Cortex of kidney (tissue), 1 donor: ENCODE results near the gene DHTKD1.
"Not testable (repeated sequence)": the region's sequence is repeated elsewhere in the genome, so short reads cannot be mapped to it uniquely, and the experiment has no call there.

Experiments used
- DNase-seq: peaks from one replicate; lab custom pipeline; 2025; lab: John Stamatoyannopoulos, UW

DHTKD1 gene

DNA sequence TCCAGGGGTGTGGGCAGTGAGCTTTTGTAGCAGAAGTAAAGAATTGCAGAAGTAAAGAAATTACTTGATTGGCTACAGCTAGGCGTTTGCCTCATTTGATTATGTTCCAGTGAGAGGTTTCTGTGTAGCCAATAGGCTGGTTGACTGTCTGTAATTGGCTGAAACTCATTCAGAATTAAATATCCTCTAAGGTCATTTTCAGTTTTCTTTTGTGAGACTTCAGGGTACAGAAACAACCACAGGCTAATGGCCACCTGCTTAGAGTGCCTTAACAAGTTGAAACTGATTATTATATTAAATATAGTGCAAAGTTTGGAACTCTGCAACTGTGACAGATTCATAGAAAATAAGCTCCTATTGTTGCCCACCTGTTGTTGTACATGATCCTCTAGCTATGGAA is 71.3 kb downstream of the DHTKD1 start:
- DNase-seq, result no peak

DNA sequence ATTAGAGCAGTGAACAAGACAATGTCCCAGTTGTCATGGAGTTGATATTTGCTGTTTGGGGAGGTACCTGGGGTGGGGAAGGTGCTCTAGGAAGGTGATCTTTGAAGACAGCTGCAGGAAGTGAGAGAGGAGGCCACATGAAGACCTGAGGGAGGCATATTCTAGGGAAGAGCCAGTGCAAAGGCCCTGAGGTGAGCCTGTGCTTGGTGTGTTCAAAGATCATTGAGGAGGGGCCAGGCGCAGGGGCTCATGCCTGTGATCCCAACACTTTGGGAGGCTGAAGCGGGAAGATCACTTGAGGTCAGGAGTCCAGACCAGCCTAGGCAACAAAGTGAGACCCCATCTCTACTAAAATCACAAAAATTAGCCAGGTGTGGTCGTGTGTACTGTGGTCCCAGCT is 75.8 kb downstream of the DHTKD1 start:
- DNase-seq, result no peak

DNA sequence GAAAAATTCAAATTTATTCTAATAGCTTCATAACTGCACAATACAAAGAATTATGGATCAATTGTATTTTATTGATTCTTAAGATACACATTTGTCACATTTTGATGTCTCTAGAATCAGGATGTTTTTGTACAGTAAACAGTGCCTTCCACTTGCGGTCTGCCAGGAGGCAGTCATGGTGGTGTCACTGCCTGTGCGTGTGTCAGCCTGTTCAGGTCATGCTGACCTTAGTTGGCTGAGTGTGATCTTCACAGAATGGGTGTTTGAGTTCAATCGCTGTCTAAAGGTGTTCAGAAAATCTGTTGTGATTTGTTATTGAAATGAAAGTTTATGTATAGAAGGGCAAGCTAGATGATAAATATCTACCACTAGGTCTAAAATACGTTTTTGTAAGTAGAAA is 81.4 kb downstream of the DHTKD1 start:
- DNase-seq, result no peak

DNA sequence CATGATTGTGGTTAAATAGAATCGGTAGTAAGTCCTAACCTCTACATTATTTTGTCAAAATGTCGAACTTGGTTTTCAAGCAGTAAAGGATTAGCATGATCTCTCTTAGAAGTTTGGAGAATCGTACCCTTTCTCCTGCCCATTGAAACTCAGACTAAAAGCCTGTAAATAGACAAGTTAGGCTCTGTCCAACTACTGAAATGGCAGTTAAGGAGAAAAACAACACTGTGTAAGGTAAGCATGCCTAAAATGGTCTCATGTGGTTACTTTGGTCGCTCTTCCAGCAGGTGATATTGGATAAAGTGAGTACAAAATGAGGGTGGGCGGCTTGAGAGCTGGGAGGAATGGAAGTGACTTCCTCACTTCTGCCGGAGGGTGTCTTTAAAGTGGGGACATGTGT is 85.8 kb downstream of the DHTKD1 start:
- DNase-seq, result no peak

DNA sequence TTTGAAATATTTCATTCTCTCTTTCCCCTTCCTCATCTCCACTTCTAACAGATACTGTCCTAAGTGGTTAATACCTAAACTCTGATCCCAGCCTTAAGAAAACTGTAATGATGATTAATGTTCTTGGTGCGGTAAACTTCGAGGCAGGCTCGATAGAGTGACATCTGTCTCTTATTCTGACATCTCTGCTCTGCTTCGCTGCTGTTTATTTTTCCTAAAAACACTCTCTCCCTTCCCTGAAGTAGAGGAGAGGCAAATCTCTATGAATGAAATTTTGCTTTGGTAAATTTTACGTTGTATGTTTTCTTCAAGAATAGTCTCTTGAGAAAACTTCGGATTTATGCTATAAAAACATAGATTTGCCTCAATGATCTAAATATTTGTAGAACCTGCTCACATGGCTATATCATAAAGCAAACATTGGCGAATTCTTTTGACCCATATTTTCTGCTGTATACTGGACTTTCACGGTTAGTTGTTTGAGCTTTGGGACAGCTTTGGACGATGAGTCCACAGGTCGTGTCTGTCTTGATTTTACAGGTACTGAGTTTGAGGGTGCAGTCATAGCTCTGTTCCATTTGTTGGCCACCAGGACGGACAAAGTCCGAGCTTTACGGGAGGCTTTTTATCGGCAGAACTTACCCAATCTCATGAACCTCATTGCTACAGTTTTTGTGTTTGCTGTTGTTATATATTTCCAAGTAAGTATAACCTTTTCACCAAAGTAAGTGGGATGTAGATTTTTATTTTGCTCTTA is 87.8 kb downstream of the DHTKD1 start:
- DNase-seq, result no peak

DNA sequence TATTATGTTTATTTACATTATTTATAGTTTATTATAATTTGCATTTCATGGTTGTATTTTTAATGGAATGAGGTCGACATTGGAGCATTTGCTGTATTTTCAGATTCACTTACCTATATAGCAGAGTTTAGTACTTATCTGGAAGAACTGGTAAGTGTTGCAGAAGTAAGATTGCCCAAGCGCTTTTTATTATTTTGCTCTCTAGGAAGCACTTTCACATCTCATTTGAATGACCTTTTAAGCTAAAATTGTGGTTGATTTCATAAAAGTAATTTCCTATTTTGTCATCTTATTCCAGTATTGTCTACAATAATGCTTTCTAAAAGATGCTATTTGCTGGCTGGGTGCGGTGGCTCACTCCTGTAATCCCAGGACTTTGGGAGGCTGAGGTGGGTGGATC is 89.4 kb downstream of the DHTKD1 start:
- no peak for DNase-seq

DNA sequence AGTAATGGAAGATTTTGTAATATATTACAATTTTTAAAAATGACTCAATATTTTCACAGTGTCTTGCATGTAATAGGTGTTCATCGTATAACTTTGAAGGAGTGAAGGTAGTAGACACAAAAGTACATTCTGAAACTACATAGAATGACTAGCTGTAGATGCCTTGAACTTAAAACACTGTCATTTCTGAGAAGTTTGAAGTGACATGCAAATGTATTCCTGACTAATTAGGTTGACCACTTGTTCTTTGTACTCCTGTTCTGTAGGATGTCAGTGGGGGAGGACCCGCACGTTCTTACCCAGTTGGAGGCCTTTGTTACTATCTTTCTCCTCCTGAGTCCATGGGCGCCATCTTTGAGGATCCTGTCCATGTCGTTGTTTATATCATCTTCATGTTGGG is 91.9 kb downstream of the DHTKD1 start:
- no peak for DNase-seq

DNA sequence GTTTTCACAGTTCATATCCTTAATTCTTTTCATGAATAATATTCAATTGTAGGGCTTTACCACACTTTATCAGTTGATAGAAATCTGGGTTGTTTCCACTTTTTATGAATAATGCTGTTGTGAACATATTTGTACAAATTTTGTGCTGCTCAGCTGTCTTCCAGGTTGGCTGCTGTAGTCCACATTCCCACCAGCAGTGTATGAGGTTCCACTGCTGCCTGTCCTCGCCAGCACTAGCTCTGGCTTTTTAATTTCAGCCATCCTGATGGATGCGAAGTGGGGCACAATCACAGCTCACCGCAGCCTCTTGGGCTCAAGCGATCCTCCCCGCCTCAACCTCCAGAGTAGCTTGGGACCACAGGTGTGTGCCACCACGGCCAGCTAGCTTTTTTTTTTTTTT is 94.2 kb downstream of the DHTKD1 start:
- no peak for DNase-seq

DNA sequence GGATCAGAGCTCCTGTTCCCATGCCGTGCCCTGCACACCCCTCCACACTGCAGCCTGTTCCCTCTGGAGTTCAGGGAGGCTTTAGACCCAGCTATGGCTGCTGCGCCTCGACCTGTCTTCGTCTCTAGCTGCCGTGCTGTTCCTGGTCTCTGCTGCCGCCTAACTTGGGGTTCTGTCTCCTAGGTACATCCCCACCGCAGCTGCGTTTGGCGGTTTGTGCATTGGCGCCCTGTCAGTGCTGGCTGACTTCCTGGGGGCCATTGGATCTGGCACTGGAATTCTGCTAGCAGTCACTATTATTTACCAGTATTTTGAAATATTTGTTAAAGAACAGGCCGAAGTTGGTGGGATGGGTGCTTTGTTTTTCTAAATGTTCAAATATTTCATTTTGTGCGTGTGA is 95.3 kb downstream of the DHTKD1 start:
- DNase-seq, result no peak

DNA sequence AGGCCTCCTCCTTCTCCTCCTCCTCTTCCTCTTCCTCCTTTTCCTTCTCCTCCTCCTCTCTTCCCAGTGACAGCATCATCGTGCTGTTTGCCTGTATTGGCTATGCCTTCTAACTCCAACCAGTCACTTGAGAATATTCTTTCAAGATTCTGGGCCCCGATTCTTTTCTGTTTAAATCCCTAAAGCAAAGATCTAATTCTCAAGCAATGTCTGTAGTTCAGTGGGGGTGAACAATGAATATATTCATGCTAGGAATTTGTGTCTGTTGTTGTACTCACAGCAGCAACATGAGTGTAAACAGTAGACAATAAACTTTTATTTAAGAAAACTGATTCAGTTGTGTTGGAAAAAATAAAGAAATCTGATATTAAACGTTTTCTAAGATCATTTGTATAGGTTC is 96.3 kb downstream of the DHTKD1 start:
- DNase-seq, result no peak

DNA sequence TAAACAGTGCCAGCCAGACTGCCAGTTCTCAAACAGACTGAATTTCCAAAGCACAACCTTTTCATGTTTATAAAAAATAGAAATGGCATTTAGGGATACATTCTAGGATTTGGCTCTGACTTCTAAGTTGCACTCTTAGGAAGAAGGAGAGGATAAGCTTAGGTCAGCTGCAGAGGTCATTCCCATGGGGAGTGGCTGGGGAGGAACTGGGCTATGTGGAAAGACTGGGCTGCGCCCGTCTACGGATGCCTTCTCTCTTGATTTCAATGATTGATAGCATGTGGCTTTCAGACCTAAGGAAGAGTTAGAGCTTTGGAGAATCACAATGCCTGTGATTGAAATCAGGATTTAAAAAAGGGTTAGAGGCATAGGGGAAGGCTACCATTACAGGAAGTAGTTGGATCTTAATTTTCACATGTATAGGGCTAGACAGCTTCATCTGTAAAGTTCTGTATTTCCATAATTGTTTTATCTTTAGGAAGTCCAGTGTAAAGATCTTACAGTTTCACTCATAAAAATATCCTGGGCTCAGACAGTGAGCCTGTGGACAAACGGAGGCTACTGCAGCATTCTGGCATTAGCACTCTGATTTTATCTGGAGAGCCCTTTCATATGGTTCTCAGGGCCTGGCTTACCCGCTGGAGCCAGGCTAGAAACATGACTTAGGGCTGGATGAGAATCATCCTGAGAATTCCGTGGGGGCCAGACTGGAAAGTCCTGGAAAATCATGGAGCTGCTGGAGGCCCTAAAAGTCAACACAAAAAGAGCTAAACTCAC is 97.4 kb downstream of the DHTKD1 start:
- DNase-seq, result no peak

DNA sequence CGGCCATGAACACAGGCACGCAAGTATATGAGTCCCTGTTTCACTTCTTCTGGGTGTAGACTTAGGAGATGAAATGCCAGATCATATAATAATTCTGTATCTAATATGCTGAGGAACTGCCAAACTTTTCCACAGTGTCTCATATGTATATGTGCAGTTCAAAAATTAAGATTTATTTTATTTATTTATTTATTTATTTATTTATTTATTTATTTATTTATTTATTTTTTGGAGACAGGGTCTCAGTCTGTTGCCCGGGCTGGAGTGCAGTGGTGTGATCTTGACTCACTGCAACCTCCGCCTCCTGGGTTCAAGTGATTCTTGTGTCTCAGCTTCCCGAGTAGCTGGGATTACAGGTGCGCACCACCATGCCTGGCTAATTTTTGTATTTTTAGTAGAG is 102.8 kb downstream of the DHTKD1 start:
- DNase-seq, result not testable (repeated sequence)
